Activated CD8-positive, alpha-beta memory T cell treated with anti-CD3 and anti-CD28 coated beads, Interleukin-2, amount 50 U/mL, for 1 hour (primary cell): ENCODE results near the gene LAMB2.

Experiments used
- DNase-seq: peaks from one replicate; pipeline ENCODE4 v3.0.0-alpha.2; 2020; ENCODE audit errors: extremely low read depth

LAMB2 gene

DNA sequence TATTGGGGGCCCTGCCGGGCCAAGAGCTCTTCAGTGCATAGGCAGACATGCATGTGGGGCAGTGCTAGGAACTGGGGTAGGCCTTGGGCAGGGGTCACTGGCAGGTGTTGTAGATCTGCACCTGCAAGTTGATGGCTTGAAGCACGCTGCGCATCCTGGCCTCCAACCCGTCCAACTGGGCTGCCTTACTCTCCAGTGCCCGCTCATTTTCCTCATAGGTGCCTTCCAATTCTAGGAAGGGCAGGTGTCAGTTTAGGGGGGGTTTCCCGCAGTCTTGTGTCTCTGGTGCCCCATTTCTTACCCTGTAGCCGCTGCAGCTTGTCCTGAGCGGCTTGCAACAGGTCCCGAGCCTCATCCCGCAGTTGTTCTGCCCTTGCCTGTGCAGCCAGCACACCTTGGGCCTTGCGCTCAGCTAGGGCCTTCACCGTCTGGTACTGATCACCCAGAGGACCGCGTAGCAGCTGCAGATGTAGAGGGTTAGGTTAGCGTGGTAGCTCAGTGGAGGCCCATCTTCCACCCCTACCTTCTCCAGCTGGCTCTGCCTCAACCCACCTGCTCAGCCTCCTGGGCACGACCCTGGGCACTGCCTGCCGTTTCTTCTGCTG, 11.6 kb downstream of the LAMB2 start:
- DNase-seq: no peak

DNA sequence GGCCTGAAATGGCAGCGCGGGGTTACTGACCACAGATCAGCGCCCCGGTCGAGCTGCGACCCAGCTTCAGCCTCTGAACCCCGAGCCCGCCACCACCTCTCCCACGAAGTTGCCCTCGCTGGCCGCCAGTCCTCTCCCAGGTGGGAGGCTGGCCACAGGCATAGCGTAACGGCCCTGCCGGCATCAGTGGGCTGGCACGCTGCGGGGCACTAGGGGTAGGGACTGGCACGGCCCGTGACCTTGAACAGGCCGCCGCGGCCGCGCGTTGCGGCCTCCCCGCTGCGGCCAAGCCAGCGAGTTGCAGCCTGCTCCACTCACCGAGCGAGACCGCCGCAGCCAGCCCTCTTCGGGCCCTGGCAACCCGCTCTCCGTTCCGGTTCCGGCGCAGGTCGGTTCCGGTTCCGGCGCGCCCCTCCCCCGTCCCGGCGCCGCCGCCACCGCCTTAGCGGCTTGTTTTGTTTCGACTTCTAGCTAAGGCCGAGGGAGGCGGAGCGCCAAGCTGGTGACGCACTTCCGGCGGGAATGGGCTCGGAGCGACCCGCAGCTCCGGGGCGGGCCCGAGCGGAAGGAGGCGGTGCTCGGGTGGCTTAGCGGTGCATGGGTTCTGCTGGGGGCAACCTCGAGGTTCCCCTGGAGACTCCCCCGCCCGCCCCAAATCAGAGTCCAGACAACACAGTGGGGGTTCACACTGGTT, 12.3 kb downstream of the LAMB2 start, which contains the start of gene USP19:
TSS of gene USP19 (minus strand) at position 386 of the 694 bp plus-strand sequence. CDS start 1,678 bp downstream, outside the sequence.
- peak; percentile 77 for DNase-seq

DNA sequence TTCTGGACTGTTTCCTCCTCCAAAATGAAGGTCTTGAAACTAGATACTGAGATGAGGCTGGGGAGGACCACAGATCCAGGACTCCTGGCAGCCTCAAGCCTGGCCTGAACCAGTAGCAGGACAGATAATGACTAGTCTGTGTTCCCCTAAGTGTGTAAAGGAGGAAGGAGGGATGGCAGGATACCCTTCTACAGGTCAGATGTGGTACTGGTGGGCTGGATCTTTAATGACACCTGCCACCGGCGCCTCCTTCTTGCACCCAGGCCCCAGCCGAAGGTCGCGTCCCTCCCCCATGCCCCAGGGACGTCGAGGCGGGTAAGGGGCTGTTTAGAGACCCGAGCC, 12.8 kb downstream of the LAMB2 start:
- DNase-seq: no peak

- DNase-seq: no peak
Measured at GRCh38 chr3:49119439-49119838, 13.4 kb downstream of the LAMB2 start.

- no peak for DNase-seq
Measured at GRCh38 chr3:49119036-49119435, 13.8 kb downstream of the LAMB2 start.

- no peak for DNase-seq
Measured at GRCh38 chr3:49112262-49112661, 20.6 kb downstream of the LAMB2 start.

- DNase-seq: no peak
Measured at GRCh38 chr3:49111347-49111746, 21.5 kb downstream of the LAMB2 start.

DNA sequence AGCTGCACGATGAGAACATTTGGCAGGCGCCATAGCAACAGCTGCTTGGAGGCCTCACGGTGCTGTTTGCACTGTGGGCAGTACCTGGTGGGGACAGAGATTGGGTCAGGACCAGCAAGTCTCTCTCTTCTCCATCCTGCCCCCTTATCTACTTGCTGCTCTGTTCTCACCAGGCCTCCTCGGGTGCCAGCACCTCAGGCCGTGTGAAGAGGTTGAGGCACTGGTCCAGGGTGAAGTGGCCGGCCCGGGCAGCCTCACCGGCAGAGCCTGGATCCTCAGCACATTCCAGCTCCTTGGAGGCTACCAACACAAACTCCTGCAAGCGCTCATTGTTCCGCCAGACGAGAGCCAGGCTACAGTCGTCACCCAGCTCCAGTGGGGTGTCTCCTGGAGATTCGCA, 22.1 kb downstream of the LAMB2 start:
- DNase-seq: no peak

GRCh38 chr3:49108346-49108745, 24.5 kb downstream of the LAMB2 start:
- no peak for DNase-seq

DNA sequence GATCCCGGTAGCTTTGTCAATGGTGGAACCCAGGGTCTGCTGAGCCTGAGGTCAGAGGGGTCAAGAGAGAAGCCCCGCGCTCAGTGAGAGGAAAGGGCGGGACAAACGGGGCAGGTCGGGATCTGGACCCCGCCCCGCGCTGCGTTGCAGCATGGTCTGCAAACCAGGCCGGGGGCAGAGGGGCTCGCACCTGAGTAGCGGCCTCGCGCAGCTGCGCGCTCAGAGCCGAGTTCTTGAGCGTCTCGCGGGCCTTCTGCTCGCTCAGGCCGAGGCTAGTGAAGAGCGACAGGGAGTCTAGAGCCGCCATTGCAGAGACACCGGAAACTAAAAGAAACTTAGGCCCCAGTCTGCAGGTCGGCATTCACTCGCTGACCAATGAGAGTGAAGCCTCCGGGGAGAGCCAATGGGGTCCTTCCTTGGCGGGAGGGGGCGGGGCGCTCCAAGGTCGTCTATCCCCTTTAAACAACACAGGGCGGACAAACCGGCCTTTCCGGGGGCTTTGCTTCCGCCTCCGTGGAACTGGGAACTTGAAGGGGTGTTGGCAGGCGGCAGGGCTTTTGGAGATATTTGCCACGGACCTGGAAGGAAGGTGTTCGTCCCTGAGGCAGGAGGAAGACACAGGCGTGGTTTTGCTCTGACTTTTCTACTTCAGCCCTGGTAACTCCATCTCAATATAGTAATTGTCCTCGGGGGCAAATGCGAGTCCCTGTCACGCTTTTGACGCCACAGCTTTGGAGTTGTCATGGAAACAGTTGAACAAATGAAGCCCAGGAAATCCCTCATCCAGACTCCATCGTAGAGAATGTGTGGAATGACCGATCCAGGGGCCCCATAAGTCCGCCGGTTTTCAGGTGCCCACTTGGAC, 28.2 kb downstream of the LAMB2 start, which contains the start of gene QARS1:
TSS of gene QARS1 (minus strand) at position 331 of the 865 bp plus-strand sequence. CDS start at position 307, 24 bp downstream.
- DNase-seq: peak; percentile 60

DNA sequence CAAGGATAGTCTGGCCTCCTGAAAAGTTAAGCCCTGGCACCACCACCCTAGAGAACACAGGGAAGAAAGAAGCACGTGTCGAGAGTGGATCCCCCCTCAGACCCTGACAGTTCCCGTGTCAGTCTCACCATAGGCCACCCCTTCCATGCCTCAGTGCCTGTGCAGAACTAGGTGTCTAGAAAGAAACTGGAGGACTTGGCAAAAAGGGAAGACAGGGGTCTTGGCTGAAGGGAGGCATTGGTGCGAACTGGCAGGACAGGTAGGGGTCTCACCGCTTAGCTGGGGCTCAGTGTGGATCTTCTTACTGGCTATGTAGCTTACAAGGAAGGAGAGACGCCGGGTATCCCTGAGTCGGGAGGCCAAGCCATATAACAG, 28.8 kb downstream of the LAMB2 start:
- DNase-seq: no peak

GRCh38 chr3:49100046-49100615, 32.7 kb downstream of the LAMB2 start:
- DNase-seq: no peak

DNA sequence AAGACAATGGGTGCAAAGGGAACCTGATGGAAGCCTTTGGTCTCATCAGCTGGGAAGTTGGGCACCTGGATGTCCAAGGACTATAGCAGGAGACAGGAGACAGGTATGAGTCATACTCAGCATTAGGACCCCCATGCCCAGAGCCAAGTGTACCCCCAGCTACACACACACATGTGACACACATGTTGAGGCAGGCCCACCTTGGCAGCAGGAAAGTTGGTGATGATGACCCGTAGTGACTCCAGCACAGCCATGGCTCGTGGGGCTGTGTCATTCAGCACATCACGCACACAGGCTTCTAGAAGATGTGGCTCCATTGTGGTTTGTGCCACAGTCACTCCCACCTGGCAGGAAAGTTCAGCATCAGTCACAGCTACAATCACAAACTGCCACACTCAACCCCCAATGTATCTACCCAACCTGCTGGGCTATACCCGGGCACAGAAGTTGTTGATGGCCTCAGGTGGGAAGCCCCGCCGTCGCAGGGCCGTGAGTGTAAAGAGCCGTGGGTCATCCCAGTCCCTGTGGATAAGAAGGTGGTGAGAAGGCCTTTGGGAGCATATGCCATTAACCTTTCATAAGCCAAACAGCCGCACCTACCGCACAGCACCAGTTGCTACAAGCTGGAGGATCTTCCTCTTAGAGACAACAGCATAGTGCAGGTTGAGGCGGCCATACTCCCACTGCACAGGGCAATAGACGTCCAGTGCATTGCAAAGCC, 33.8 kb downstream of the LAMB2 start:
- no peak for DNase-seq

GRCh38 chr3:49098429-49098828, 34.4 kb downstream of the LAMB2 start:
- no peak for DNase-seq

- peak; percentile 93 for DNase-seq
Measured at GRCh38 chr3:49093853-49094767, 38.7 kb downstream of the LAMB2 start, which contains the start of gene QRICH1. TSS of gene QRICH1 (minus strand) at chr3:49094071. CDS start at chr3:49077017, 17,054 bp downstream.

- peak; percentile 24 for DNase-seq
Measured at GRCh38 chr3:49092938-49093852, 39.7 kb downstream of the LAMB2 start.

- no peak for DNase-seq
Measured at GRCh38 chr3:49081429-49081828, 51.4 kb downstream of the LAMB2 start.

- no peak for DNase-seq
Measured at GRCh38 chr3:49079270-49079669, 53.6 kb downstream of the LAMB2 start.

DNA sequence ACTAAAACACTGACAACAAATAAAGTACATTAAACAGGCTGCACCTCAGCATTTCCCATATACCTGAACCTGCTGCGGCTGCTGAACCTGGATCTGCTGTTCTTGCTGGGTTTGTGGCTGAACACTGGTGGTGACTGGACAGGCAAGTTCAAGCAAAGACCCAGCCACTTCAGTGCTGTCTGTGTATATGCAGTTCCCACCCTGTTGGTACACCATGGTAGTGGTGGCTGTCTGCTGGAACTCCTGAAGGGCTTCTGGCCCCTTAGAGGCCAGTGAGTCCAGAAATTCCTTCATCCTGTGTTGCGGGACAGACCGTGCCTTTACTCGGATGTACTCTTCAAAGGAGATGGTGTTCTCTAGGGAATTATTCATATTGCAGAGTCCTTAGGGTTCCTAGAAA, 56.2 kb downstream of the LAMB2 start:
- no peak for DNase-seq
